Keratinocyte (primary cell): ENCODE data around the gene CD180. TPM values are rescaled to one million over a fixed set of nuclear protein-coding genes. Genes with fewer than 3 reads are reported as not detected.

Experiments
- DNase-seq: peaks from one replicate; pipeline ENCODE4 v3.0.0-alpha.2; 2011; ENCODE audit warnings: low read depth, missing footprints, low spot score
- FAIRE-seq: peaks from 2 replicates; lab custom pipeline; 2011; peaks lifted over from hg19 to GRCh38; lab: Jason Lieb, UNC
- H2AFZ ChIP-seq: 2 replicates; pipeline ENCODE4 v1.6.0; 2012; ENCODE audit warnings: low read length, control low read depth, inconsistent platforms; ENCODE audit not compliant: control insufficient read depth
- H3K27ac ChIP-seq: 2 replicates; pipeline ENCODE4 v1.5.1; 2011; ENCODE audit warnings: low read length; ENCODE audit not compliant: control insufficient read depth, insufficient read depth
- H3K27me3 ChIP-seq: 3 replicates; pipeline ENCODE4 v1.6.0; 2011; ENCODE audit warnings: low read length; ENCODE audit not compliant: control insufficient read depth, insufficient read depth; ENCODE audit errors: extremely low read depth
- H3K36me3 ChIP-seq, 2 experiments: 2 replicates in 1 of 2; 3 replicates in 1 of 2; pipeline ENCODE4 v1.5.1; 2011; ENCODE audit warnings: low read length in 2 of 2, mild to moderate bottlenecking in 1 of 2; ENCODE audit not compliant: control insufficient read depth in 2 of 2, insufficient read depth in 2 of 2; ENCODE audit errors: extremely low read depth in 1 of 2
- H3K4me1 ChIP-seq: 3 replicates; pipeline ENCODE4 v1.5.1; 2011; ENCODE audit warnings: low read length; ENCODE audit not compliant: control insufficient read depth, insufficient read depth; ENCODE audit errors: extremely low read depth
- H3K4me2 ChIP-seq: 3 replicates; pipeline ENCODE4 v1.6.0; 2011; ENCODE audit warnings: low read depth, low read length; ENCODE audit not compliant: control insufficient read depth, insufficient read depth; ENCODE audit errors: extremely low read depth
- H3K4me3 ChIP-seq, 3 experiments: fragments of 200-600 bp in 1 of 3; sonication (generic) in 1 of 3; 2 replicates in 2 of 3; 3 replicates in 1 of 3; pipeline ENCODE4 v1.5.1; 2011 to 2016; ENCODE audit warnings: low read length in 3 of 3, mild to moderate bottlenecking in 3 of 3, control low read depth in 2 of 3, inconsistent platforms in 1 of 3, low read depth in 1 of 3, mixed read lengths in 1 of 3, mixed run types in 1 of 3, moderate library complexity in 1 of 3; ENCODE audit not compliant: control insufficient read depth in 2 of 3, insufficient read depth in 2 of 3; ENCODE audit errors: extremely low read depth in 1 of 3
- H3K79me2 ChIP-seq: 2 replicates; pipeline ENCODE4 v1.6.0; 2012; ENCODE audit warnings: low read length; ENCODE audit not compliant: control insufficient read depth, insufficient read depth
- H3K9ac ChIP-seq: 3 replicates; pipeline ENCODE4 v1.6.0; 2011; ENCODE audit warnings: low read length; ENCODE audit not compliant: control insufficient read depth, insufficient read depth; ENCODE audit errors: extremely low read depth
- H3K9me1 ChIP-seq: 3 replicates; pipeline ENCODE4 v1.6.0; 2011; ENCODE audit warnings: low read length; ENCODE audit not compliant: control insufficient read depth, insufficient read depth; ENCODE audit errors: extremely low read depth
- H3K9me3 ChIP-seq: 2 replicates; pipeline ENCODE4 v1.5.1; 2012; ENCODE audit warnings: low read depth, low read length; ENCODE audit not compliant: control insufficient read depth
- H4K20me1 ChIP-seq: 3 replicates; pipeline ENCODE4 v1.6.0; 2011; ENCODE audit warnings: low read length; ENCODE audit not compliant: control insufficient read depth, insufficient read depth; ENCODE audit errors: extremely low read depth
- CTCF ChIP-seq, 3 experiments: IDR thresholded peaks in 1 of 3; conservative IDR thresholded peaks in 1 of 3; optimal IDR thresholded peaks in 1 of 3; 2 replicates in 2 of 3; 3 replicates in 1 of 3; pipeline versions ENCODE3 to v1.5.1; 2011; ENCODE audit warnings: low read length in 3 of 3, mild to moderate bottlenecking in 3 of 3, moderate library complexity in 2 of 3, control low read depth in 1 of 3, inconsistent platforms in 1 of 3; ENCODE audit not compliant: insufficient read depth in 2 of 3; ENCODE audit errors: extremely low read depth in 1 of 3
- EZH2 ChIP-seq: IDR thresholded peaks from one replicate; pipeline ENCODE4 v1.6.1; 2012; ENCODE audit warnings: inconsistent platforms, mild to moderate bottlenecking, low read length, moderate library complexity
- dilution Hi-C: fragments of 300-500 bp; cut with MboI; formaldehyde crosslinking; loops from one replicate; pipeline ENCODE4 v1.7.0; 2020; ENCODE audit warnings: low sequenced_read_pairs; ENCODE audit not compliant: extremely low pct_ligation_motif_present
- polyA plus RNA-seq, 5 experiments: library from polyadenylated mRNA; depleted of rRNA in 3 of 5; stranded (reverse) in 3 of 5; stranded (forward) in 1 of 5; unstranded in 1 of 5; fragments of >200 nt; gene quantifications; 1 replicate in 1 of 5; 2 replicates in 3 of 5; 3 replicates in 1 of 5; pipeline versions ENCODE4 v1.2.1 to v1.2.3, GENCODE V29; 2011 to 2012; ENCODE audit warnings: missing spikeins in 2 of 5, low read depth in 1 of 5, low replicate concordance in 1 of 5

The CD180 gene
- polyA plus RNA-seq, 1 donor (not counting 4 experiments of a cell fraction or from before 2014, with no cell fraction given), result not detected

GRCh38 chr5:67146574-67146973 lies 50.0 kb downstream of the CD180 start:
- DNase-seq (no peak), FAIRE-seq (no peak)
- H3K4me3 ChIP-seq, result no peak overlapping the region
- peaks cover 31 to 55% of the 10 kb centered on the region in 2 experiments for H3K36me3 ChIP-seq
- dilution Hi-C loops, result no loop called here
- H3K4me1 ChIP-seq, result no peaks in the 10 kb centered on the region
- H3K9me3 ChIP-seq, result no peaks in the 10 kb centered on the region
- no peak overlapping the region for H3K9ac ChIP-seq
- no peak overlapping the region for H3K27ac ChIP-seq
- no peaks in the 10 kb centered on the region for H3K27me3 ChIP-seq
- H3K4me2 ChIP-seq, result no peak overlapping the region
- no peaks in the 10 kb centered on the region for H3K9me1 ChIP-seq
- no peaks in the 10 kb centered on the region for H3K79me2 ChIP-seq
- H4K20me1 ChIP-seq, result no peaks in the 10 kb centered on the region
- TF ChIP-seq EZH2, result no peak
- no peak for TF ChIP-seq CTCF (optimal IDR thresholded peaks at IDR 0.05 in 1 of 3, IDR thresholded peaks at IDR 0.05 in 1 of 3, conservative IDR thresholded peaks at IDR 0.05 in 1 of 3; ENCODE audit: extremely low read depth in 1 of 3, insufficient read depth in 2 of 3, low read length in 3 of 3)
- H2AFZ ChIP-seq, result no peak overlapping the region

- Histone ChIP-seq H3K27me3 (no peaks in the 10 kb centered on the region), H3K27ac (no peak overlapping the region), H3K4me2 (no peak overlapping the region), H3K9me1 (no peaks in the 10 kb centered on the region), H2AFZ (no peak overlapping the region), H3K9me3 (no peaks in the 10 kb centered on the region), H3K9ac (no peak overlapping the region), H3K4me3 (no peak overlapping the region), H3K4me1 (no peaks in the 10 kb centered on the region), H3K36me3 (peaks cover 27 to 56% of the 10 kb centered on the region in 2 experiments), H3K79me2 (no peaks in the 10 kb centered on the region), H4K20me1 (no peaks in the 10 kb centered on the region)
- DNase-seq (no peak), FAIRE-seq (no peak)
- dilution Hi-C loops, result no loop called here
- TF ChIP-seq CTCF (optimal IDR thresholded peaks at IDR 0.05 in 1 of 3, IDR thresholded peaks at IDR 0.05 in 1 of 3, conservative IDR thresholded peaks at IDR 0.05 in 1 of 3; ENCODE audit: extremely low read depth in 1 of 3, insufficient read depth in 2 of 3, low read length in 3 of 3), result no peak
- TF ChIP-seq EZH2, result no peak
These were observed 52.4 kb downstream of the CD180 start for GRCh38 chr5:67144183-67144639.
